GM12864 (cell line): ENCODE measurements around the gene SUPT3H.

Experiments used
- DNase-seq: peaks from one replicate; pipeline ENCODE4 v3.0.0-alpha.2; 2011; ENCODE audit warnings: low read depth
- H3K4me3 ChIP-seq: 2 replicates; pipeline ENCODE4 v1.5.1; 2011; ENCODE audit warnings: mild to moderate bottlenecking, low read depth, low read length, control low read depth
- CTCF ChIP-seq: IDR thresholded peaks from 2 replicates; pipeline ENCODE4 v1.5.1; 2011; ENCODE audit warnings: low read depth, mild to moderate bottlenecking, moderate library complexity, low read length, control low read depth, inconsistent platforms; ENCODE audit errors: missing control alignments

SUPT3H gene

GRCh38 chr6:44788387-44788981 lies 589.2 kb downstream of the SUPT3H start:
- no peak for DNase-seq
- TF ChIP-seq CTCF: no peak
- H3K4me3 ChIP-seq: no peak overlapping the region

GRCh38 chr6:44787254-44787834 lies 590.4 kb downstream of the SUPT3H start:
- no peak overlapping the region for H3K4me3 ChIP-seq
- no peak for TF ChIP-seq CTCF
- DNase-seq: no peak

GRCh38 chr6:44785130-44785529 lies 592.6 kb downstream of the SUPT3H start:
- DNase-seq: no peak
- no peak overlapping the region for H3K4me3 ChIP-seq
- no peak for TF ChIP-seq CTCF

GRCh38 chr6:44784195-44784594 lies 593.5 kb downstream of the SUPT3H start:
- TF ChIP-seq CTCF: no peak
- H3K4me3 ChIP-seq: no peak overlapping the region
- no peak for DNase-seq

- H3K4me3 ChIP-seq: no peak overlapping the region
- TF ChIP-seq CTCF: no peak
Observed at GRCh38 chr6:44782892-44783291, 594.8 kb downstream of the SUPT3H start.

GRCh38 chr6:44781912-44782597 lies 595.7 kb downstream of the SUPT3H start:
- H3K4me3 ChIP-seq: no peak overlapping the region
- TF ChIP-seq CTCF: no peak
- no peak for DNase-seq

More at GRCh38 chr6:44782892-44783291, 594.8 kb downstream of the SUPT3H start:
- DNase-seq: no peak
